ENCODE measurements around the gene GPR17.

The GPR17 gene

GRCh38 chr2:127645395-127646291 lies at the start of gene GPR17:
Gene GPR17, plus strand, starts transcription at chr2:127646153. Its CDS starts 4,583 bp downstream, at chr2:127650736.
- DNase-seq (ENCODE audit: low read depth, low spot score) = no peak

GRCh38 chr2:127596311-127597045 lies 49.5 kb upstream of the GPR17 start:
- no peak for DNase-seq (ENCODE audit: low read depth, low spot score)

- DNase-seq (ENCODE audit: low read depth, low spot score) = no peak
Measured at GRCh38 chr2:127597046-127597983, 48.6 kb upstream of the GPR17 start.

GRCh38 chr2:127597984-127598380 lies 48.0 kb upstream of the GPR17 start:
- no peak for DNase-seq (ENCODE audit: low read depth, low spot score)

- no peak for DNase-seq (ENCODE audit: low read depth, low spot score)
Measured at GRCh38 chr2:127598711-127599110, 47.2 kb upstream of the GPR17 start.

- no peak for DNase-seq (ENCODE audit: low read depth, low spot score)
Measured at GRCh38 chr2:127599211-127599610, 46.7 kb upstream of the GPR17 start.

GRCh38 chr2:127604986-127605385 lies 41.0 kb upstream of the GPR17 start:
- no peak for DNase-seq (ENCODE audit: low read depth, low spot score)

- no peak for DNase-seq (ENCODE audit: low read depth, low spot score)
Measured at GRCh38 chr2:127605691-127606263, 40.2 kb upstream of the GPR17 start.

GRCh38 chr2:127606625-127607398 lies 39.1 kb upstream of the GPR17 start:
- DNase-seq (ENCODE audit: low read depth, low spot score) = no peak

- DNase-seq (ENCODE audit: low read depth, low spot score) = no peak
Measured at GRCh38 chr2:127607399-127607908, 38.5 kb upstream of the GPR17 start.

GRCh38 chr2:127608061-127609030 lies 37.6 kb upstream of the GPR17 start:
- DNase-seq (ENCODE audit: low read depth, low spot score) = no peak

- DNase-seq (ENCODE audit: low read depth, low spot score) = no peak
Measured at GRCh38 chr2:127609031-127609751, 36.8 kb upstream of the GPR17 start.

GRCh38 chr2:127609818-127610217 lies 36.1 kb upstream of the GPR17 start:
- DNase-seq (ENCODE audit: low read depth, low spot score) = no peak

GRCh38 chr2:127610561-127610960 lies 35.4 kb upstream of the GPR17 start:
- DNase-seq (ENCODE audit: low read depth, low spot score) = no peak

GRCh38 chr2:127611076-127611925 lies 34.7 kb upstream of the GPR17 start:
- DNase-seq (ENCODE audit: low read depth, low spot score) = no peak

- DNase-seq (ENCODE audit: low read depth, low spot score) = no peak
Measured at GRCh38 chr2:127612111-127612822, 33.7 kb upstream of the GPR17 start.

- no peak for DNase-seq (ENCODE audit: low read depth, low spot score)
Measured at GRCh38 chr2:127614246-127614645, 31.7 kb upstream of the GPR17 start.
